Activated CD4-positive, CD25-positive, alpha-beta regulatory T cell treated with anti-CD3 and anti-CD28 coated beads, Interleukin-2, amount 50 U/mL, for 16 hours (primary cell): Measurements from ENCODE around the gene OR4D6.
"Not testable (repeated sequence)": the region's sequence is repeated elsewhere in the genome, so short reads cannot be mapped to it uniquely, and the experiment has no call there.

Source experiments
- DNase-seq: peaks from one replicate; pipeline ENCODE4 v3.0.0-alpha.2; 2020; ENCODE audit warnings: low read depth, low spot score

The OR4D6 gene

GRCh38 chr11:59456661-59457060 is at the start of gene OR4D6:
OR4D6 (plus strand) TSS chr11:59456961; CDS start chr11:59456961, 0 bp downstream.
- no peak for DNase-seq

- DNase-seq, result no peak
Observed at GRCh38 chr11:59413646-59414045, 43.1 kb upstream of the OR4D6 start.

DNA sequence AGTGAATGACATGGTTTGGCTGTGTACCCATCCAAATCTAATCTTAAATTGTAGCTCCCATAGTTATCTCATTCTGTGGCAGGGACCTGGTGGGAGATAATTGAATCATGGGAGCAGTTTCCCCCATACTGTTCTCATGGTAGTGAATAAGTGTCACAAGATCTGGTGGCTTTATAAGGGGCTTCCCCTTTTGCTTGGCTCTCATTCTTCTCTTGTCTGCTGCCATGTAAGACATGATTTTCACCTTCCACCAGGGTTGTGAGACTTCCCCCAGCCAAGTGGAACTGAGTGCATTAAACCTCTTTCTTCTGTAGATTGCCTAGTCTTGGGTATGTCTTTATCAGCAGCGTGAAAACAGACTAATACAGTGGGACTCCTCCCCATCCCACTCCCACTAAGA is 41.6 kb upstream of the OR4D6 start:
- DNase-seq, result no peak

- no peak for DNase-seq
Observed at GRCh38 chr11:59416613-59417012, 40.1 kb upstream of the OR4D6 start.

- no peak for DNase-seq
Observed at GRCh38 chr11:59417023-59417422, 39.7 kb upstream of the OR4D6 start.

DNA sequence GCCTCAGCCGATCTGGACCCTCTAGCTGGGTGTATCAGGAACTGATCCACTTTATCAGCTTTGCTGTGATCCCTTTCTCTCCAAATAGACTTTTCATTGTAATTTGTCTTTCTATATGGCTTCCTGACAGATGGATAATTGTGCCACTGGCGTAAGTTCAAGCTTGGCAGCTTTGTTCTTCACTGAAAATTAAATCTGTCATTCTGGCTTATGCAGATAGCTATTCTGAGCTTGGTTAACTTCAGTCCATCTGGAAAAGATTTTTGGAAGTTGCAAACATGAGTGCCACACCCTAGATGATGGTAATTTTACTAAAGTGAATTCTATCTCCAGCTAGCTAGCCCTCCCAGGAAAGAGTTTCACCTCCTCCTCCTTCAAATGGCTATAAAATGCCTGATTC is 38.6 kb upstream of the OR4D6 start:
- DNase-seq, result no peak

DNA sequence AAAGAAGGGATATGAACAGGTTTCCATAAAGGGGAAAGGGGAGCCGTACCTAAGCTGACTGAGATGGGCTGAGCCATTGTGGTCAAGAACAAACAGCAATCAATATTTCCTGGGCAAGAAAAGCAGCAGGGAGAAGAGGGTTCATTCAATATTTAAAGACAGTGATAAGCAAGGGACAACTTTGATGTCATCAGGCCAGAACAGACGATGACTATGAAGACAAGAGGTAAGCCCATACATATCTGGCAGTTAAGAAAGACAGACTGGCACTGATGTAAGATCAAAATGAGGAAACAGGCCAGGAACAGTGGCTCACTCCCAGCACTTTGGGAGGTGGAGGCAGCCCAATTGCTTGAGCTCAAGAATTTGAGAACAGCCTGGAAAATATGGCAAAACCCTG is 32.9 kb upstream of the OR4D6 start:
- DNase-seq, result no peak

DNA sequence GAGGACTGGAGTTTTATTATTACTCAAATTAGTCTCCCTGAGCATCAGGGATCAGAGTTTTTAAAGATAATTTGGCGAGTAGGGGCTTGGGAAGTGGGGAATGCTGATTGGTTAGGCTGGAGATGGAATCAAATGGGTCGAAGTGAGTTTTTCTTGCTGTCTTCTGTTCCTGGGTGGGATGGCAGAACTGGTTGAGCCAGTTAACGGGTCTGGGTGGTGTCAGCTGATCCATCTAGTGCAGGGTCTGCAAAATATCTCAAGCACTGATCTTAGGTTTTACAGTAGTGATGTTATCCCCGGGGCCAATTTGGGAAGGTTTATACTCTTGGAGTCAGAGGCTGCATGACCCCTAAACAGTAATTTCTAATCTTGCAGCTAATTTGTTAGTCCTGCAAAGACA is 31.6 kb upstream of the OR4D6 start:
- DNase-seq, result no peak

DNA sequence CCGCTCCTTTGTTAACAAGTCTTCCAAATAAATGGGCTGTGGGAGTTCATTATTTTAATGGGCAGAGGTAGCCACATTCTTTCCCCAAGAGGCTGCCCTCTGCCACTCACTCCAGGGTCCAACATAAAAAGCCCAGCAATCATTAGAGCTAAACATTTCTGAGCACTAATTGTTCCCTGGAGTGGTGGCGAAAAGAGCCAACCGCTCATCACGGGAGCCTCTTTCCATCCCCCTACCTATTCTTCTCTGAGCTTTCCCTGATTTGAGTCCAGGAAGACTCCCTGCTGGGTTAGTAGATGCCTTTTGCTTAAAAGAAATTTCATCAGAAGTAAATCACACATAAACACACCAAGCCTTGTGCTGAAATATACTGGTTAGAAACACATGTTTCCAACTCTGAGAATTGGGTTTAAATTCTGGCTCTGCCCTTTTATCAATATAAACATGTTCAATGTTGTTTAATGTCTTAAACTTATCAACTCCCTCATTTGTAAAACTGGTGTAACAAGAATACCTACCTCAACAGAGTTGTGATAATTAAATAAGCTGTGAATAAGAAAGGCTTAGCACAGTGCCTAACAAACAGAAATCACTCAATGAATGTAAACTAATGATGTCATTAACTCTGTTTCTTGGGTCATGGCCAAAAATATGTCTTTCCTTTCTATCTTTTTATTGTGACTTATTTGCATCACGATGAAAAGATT is 30.2 kb upstream of the OR4D6 start, which contains the start of gene OR5A2:
Gene OR5A2 (minus strand): TSS at position 53 of the 707 bp plus-strand sequence. CDS start 3,460 bp downstream, outside the sequence.
- no peak for DNase-seq

GRCh38 chr11:59427068-59427382 is 29.7 kb upstream of the OR4D6 start:
- DNase-seq, result no peak

DNA sequence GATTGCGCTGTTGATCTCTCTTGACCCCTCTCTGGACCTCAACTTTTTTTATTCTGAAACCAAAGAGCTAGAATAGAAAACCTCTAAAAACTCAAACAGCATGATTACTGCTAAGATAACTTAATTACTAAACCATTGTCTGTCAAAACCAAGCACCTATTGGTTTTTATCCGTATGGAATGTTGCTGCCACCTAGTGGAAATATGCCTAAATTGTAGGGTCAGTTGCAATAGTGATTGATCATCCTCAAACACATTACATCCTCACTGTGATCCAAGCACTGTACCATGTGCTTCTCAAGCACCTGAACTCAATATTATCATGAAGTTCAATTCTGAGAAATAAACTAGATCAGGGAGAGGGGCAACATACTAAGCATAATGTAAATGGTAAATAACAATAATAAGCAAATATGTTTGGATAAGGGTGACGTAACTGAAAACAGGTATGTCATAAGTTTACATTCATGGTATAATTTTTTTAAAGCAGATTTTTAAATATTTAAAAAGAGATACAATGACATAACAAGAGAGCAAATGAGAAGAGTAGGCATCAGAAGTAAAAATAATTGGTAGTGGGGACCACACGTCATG is 26.7 kb upstream of the OR4D6 start:
- DNase-seq, result peak; percentile 1

DNA sequence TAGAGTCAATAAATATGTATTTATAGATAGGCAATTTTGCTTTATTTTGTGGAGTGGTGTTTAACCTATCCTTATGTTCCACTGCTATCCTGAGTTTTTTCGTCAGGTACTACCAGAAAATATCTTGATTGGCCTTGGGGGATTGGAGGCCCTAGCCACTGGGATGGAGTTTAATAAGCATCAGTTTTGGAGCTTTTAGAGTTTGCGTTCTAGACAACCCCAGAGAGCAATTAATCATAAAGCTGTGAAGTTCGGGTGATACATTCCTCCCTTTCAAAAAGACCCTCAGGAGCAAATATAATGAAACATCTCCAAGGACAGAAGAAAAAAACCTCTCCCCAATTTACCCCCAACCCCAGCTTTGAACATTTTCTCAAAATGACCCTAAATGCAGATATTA is 20.6 kb upstream of the OR4D6 start, which contains the start of gene OR5A1:
Gene OR5A1 (plus strand): TSS at position 301 of the 400 bp plus-strand sequence. CDS start 6,700 bp downstream, outside the sequence.
- DNase-seq, result no peak

- DNase-seq, result no peak
Observed at GRCh38 chr11:59437770-59438169, 19.0 kb upstream of the OR4D6 start.

DNA sequence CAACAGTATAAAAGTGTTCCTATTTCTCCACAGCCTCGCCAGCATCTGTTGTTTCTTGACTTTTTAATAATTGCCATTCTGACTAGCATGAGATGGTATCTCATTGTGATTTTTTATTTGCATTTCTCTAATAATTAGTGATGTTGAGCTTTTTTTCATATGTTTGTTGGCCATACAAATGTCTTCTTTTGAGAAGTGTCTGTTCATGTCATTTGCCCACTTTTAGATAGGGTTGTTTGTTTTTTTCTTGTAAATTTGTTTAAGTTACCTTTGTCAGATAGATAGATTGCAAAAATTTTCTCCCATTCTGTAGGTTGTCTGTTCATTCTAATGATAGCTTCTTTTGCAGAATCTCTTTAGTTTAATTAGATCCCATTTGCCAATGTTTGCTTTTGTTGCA is 11.1 kb upstream of the OR4D6 start:
- not testable (repeated sequence) for DNase-seq

- DNase-seq, result no peak
Observed at GRCh38 chr11:59448484-59448883, 8.3 kb upstream of the OR4D6 start.

DNA sequence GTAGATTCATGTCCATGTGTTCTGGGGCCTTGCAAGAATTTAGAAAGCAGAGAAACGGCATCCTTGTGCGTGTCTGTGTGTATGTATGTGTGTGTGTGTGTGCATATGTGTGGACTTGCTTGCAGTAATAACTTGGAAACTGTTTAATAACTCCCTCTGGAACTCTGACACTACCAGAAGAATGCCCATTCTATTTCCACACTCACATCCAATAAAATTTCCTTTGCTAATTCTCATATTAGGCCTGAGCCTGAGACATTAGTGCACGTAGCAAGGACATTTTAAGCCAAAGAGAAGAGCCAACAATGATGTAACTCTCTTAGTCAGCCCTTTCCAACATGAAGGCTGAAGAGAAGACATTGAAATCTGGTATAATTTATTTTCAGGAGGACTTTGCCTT is 3.2 kb downstream of the OR4D6 start:
- DNase-seq, result no peak

DNA sequence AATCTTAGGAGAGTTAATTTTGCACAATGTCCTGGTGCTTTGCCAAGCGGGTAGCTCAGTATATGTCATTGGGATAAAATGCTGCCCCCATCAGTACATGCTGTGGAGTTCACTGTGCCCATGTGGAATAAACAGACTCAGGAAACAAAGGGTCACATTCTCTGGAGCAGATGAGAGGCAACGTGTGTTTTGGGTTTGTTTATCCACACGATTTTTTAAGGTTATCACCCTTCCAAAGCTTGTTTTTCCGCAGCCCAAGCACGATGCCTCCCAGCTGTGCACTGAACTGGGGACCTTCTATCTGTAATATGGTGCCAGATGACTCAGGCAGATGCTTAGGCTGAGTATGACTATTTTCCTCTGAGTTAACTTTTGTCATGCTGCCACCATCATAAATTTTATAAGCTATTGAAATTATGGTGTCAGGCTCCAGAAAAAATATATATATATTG is 6.5 kb downstream of the OR4D6 start:
- no peak for DNase-seq

DNA sequence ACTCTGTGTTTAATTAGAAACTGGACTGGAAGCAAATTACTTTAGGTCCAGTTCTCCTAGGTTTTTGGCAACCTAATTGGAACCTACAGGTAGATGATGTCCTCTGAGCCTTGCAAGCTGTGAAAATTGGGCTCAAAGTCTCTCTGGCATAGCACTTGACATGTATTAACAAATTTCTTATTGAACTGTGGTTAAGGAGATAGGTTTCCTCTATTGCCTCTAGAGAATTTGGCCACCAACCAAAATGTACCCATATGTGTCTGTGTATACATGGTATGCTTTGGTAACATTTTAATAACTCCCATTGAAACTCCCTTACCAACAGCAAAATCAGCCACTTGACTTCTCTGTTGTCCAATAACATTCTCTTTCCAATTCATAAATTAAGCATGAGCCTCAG is 16.3 kb downstream of the OR4D6 start, which contains the start of gene OR4D10:
Gene OR4D10 (plus strand): TSS at position 301 of the 400 bp plus-strand sequence. CDS start 4,115 bp downstream, outside the sequence.
- no peak for DNase-seq

DNA sequence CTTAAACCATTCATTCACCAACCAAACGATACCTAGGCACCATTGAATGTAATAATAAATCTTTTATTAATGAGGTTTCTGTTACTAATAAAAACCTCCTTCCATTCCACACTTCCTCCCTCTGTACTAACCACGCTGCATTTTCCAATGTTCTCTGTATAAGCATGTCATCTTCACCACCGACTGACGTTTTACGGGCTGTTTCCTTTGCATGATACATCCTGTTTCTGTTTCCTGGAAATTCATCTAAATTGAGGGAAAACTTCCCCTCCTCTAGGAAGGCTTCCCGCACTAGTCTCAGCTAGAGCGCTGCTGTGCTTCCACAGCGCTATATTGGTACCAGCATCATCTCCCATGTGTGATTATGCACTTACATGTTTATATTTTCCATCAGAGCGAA is 18.4 kb downstream of the OR4D6 start:
- DNase-seq, result no peak

- DNase-seq, result no peak
Observed at GRCh38 chr11:59479906-59480305, 23.1 kb downstream of the OR4D6 start.

- DNase-seq, result no peak
Observed at GRCh38 chr11:59480359-59480758, 23.6 kb downstream of the OR4D6 start.

- DNase-seq, result no peak
Observed at GRCh38 chr11:59501931-59502330, 45.2 kb downstream of the OR4D6 start.

GRCh38 chr11:59503276-59503675 is 46.5 kb downstream of the OR4D6 start, which contains the start of gene OR4D11:
OR4D11 (plus strand) TSS chr11:59503576; CDS start chr11:59503576, 0 bp downstream.
- DNase-seq, result no peak
